Activated CD4-positive, alpha-beta memory T cell treated with anti-CD3 and anti-CD28 coated beads for 36 hours (primary cell): ENCODE data around the gene KLK2. TPM values are rescaled to one million over a fixed set of nuclear protein-coding genes. Genes with fewer than 3 reads are reported as not detected.

Experiments
- CTCF ChIA-PET: fragments of 350-600 bp; sonication (Branson Sonifier 250); formaldehyde crosslinking; loops from one replicate; lab custom pipeline; 2021; ENCODE audit warnings: antibody characterized with exemption, inconsistent platforms; lab: Charles Lee
- POLR2A ChIA-PET: fragments of 350-600 bp; sonication (Branson Sonifier 250); formaldehyde crosslinking; loops from one replicate; lab custom pipeline; 2021; ENCODE audit warnings: antibody characterized with exemption; lab: Charles Lee
- DNase-seq: peaks from one replicate; pipeline ENCODE4 v3.0.0-alpha.2; 2020
- H3K27ac Mint-ChIP-seq: one replicate; pipeline ENCODE4 v1.8.0; 2021; ENCODE audit warnings: mixed read lengths
- H3K27me3 Mint-ChIP-seq: one replicate; pipeline ENCODE4 v1.8.0; 2021; ENCODE audit warnings: mixed read lengths
- H3K36me3 Mint-ChIP-seq: one replicate; pipeline ENCODE4 v1.8.0; 2021; ENCODE audit warnings: mixed read lengths
- H3K4me1 Mint-ChIP-seq: one replicate; pipeline ENCODE4 v1.8.0; 2021; ENCODE audit warnings: low read depth, mixed read lengths
- H3K4me3 Mint-ChIP-seq: one replicate; pipeline ENCODE4 v1.8.0; 2021; ENCODE audit warnings: mild to moderate bottlenecking, mixed read lengths
- H3K9me3 Mint-ChIP-seq: one replicate; pipeline ENCODE4 v1.8.0; 2021; ENCODE audit warnings: mixed read lengths
- intact Hi-C: fragments of 100-400 bp; cut with micrococcal nuclease; formaldehyde crosslinking; loops from one replicate; pipeline ENCODE4 v1.15.1; 2023
- total RNA-seq, 2 experiments: library from RNA; stranded (reverse); gene quantifications; one replicate each; pipeline ENCODE4 v1.2.3, GENCODE V29; 2021

Gene KLK2
- total RNA-seq, 2 experiments from 2014 or later: not detected

DNA sequence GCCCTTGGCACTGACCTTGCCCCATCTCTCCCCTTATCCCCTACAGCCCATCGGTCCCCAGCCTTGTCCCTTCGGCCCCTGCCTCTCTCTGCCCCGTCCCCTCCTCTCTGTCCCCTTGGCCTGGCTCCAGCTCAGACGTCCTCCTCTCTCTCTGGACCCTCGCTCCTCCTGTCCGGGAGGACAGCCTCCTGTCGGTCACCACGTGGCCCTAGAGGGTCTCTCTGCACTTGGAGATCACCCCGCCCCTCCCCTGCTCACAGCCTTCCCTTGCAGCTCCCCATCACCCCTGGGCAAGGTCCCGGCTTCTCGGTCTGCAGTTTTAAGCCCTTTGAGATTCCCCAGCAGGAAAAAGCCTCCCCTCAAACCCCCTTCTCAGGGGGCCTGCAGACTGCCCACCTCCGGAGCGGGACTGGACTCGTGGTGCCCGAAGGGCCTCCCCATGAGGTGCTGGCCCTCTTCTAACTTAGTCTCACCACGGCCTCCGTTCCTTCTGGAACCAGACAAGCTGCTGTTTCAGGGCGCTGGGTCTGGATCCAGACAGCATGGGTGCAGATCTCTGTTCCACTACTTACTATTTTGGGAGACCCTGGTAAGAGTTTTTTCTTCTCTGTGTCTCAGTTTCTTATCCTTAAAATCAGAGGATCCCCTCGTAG is 36.6 kb upstream of the KLK2 start:
- no peaks in the 10 kb centered on the region for H3K36me3 Mint-ChIP-seq
- POLR2A ChIA-PET: interaction anchor here (1.2 kb wide), 1 partner anchor 32 kb away, joined by 3 read pairs; no protein-coding TSS in a partner anchor
- H3K27ac Mint-ChIP-seq: no peak overlapping the region
- no peak for DNase-seq
- CTCF ChIA-PET: no interaction called here
- no peaks in the 10 kb centered on the region for H3K9me3 Mint-ChIP-seq
- peaks cover 38% of the 10 kb centered on the region for H3K27me3 Mint-ChIP-seq
- intact Hi-C loops: no loop called here
- peak overlapping the region; percentile 62 for H3K4me3 Mint-ChIP-seq
- H3K4me1 Mint-ChIP-seq: peaks cover 3% of the 10 kb centered on the region

DNA sequence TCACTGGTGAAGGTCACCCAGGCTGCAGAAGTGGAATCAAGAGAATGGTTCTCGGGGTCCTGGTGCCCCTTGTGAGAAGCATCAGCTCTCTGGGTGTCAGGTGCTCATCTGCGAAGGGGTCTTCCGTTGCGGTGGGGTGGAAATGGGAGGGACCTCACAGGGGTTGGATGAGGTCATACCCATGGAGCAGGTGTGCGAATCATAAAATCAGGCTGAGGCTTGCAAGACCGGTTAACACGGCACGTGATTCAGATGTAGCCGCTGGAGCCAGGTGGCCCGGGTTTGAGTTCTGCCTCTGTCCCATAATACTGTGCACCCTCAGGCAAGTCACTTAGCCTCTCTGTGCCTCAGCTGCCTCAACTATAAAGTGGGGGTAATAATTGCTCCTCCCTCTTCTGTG is 35.9 kb upstream of the KLK2 start:
- Mint-ChIP-seq H3K27ac (no peak overlapping the region), H3K4me3 (no peak overlapping the region), H3K4me1 (peaks cover 3% of the 10 kb centered on the region), H3K27me3 (peaks cover 41% of the 10 kb centered on the region), H3K36me3 (no peaks in the 10 kb centered on the region), H3K9me3 (peaks cover 1% of the 10 kb centered on the region)
- no peak for DNase-seq
- CTCF ChIA-PET: no interaction called here
- intact Hi-C loops: no loop called here
- POLR2A ChIA-PET: interaction anchor here (1.2 kb wide), 1 partner anchor 32 kb away, joined by 3 read pairs; no protein-coding TSS in a partner anchor

DNA sequence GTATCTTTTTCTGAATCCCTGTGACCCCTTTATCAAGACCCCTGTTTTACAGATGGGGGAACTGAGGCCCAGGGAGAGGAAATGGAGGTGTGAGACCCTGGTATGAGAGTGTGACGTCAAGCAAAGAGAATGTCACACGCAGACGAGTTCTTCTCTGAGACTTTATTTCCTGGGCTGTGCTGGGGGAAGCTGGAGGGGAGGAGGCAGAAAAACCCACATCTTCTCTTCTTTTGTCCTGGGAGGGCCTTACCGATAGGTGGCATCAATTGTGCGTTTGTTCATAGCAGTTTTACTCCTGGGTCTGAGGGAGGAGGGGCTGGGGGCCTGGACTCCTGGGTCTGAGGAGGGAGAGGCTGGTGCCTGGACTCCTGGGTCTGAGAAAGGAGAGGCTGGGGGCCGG is 35.0 kb upstream of the KLK2 start:
- no peak overlapping the region for H3K27ac Mint-ChIP-seq
- no peak for DNase-seq
- H3K9me3 Mint-ChIP-seq: peaks cover 8% of the 10 kb centered on the region
- H3K36me3 Mint-ChIP-seq: no peaks in the 10 kb centered on the region
- CTCF ChIA-PET: no interaction called here
- intact Hi-C loops: no loop called here
- POLR2A ChIA-PET: no interaction called here
- peaks cover 3% of the 10 kb centered on the region for H3K4me1 Mint-ChIP-seq
- H3K4me3 Mint-ChIP-seq: no peak overlapping the region
- H3K27me3 Mint-ChIP-seq: peaks cover 37% of the 10 kb centered on the region

GRCh38 chr19:50839712-50840655 is 33.3 kb upstream of the KLK2 start:
- Mint-ChIP-seq H3K4me1 (peaks cover 3% of the 10 kb centered on the region), H3K9me3 (peaks cover 22% of the 10 kb centered on the region), H3K27me3 (peaks cover 28% of the 10 kb centered on the region), H3K36me3 (no peaks in the 10 kb centered on the region), H3K27ac (no peak overlapping the region), H3K4me3 (no peak overlapping the region)
- CTCF ChIA-PET: no interaction called here
- no peak for DNase-seq
- POLR2A ChIA-PET: no interaction called here
- intact Hi-C loops: no loop called here

GRCh38 chr19:50842130-50842529 is 31.1 kb upstream of the KLK2 start:
- DNase-seq: no peak
- H3K36me3 Mint-ChIP-seq: no peaks in the 10 kb centered on the region
- CTCF ChIA-PET: no interaction called here
- H3K9me3 Mint-ChIP-seq: peaks cover 22% of the 10 kb centered on the region
- POLR2A ChIA-PET: no interaction called here
- H3K4me3 Mint-ChIP-seq: no peak overlapping the region
- H3K27ac Mint-ChIP-seq: no peak overlapping the region
- peaks cover 20% of the 10 kb centered on the region for H3K27me3 Mint-ChIP-seq
- intact Hi-C loops: no loop called here
- H3K4me1 Mint-ChIP-seq: no peaks in the 10 kb centered on the region

- H3K4me1 Mint-ChIP-seq: no peaks in the 10 kb centered on the region
- CTCF ChIA-PET: interaction anchor here (1.3 kb wide), 1 partner anchor 79 kb away, joined by 4 read pairs; no protein-coding TSS in a partner anchor
- DNase-seq: no peak
- H3K27me3 Mint-ChIP-seq: peaks cover 14% of the 10 kb centered on the region
- peaks cover 22% of the 10 kb centered on the region for H3K9me3 Mint-ChIP-seq
- H3K27ac Mint-ChIP-seq: no peak overlapping the region
- H3K36me3 Mint-ChIP-seq: no peaks in the 10 kb centered on the region
- no peak overlapping the region for H3K4me3 Mint-ChIP-seq
- POLR2A ChIA-PET: no interaction called here
- intact Hi-C loops: no loop called here
Observed at GRCh38 chr19:50843205-50843604, 30.0 kb upstream of the KLK2 start.

GRCh38 chr19:50843701-50844221 is 29.5 kb upstream of the KLK2 start:
- H3K27ac Mint-ChIP-seq: no peak overlapping the region

GRCh38 chr19:50844296-50844935 is 28.8 kb upstream of the KLK2 start:
- H3K4me3 Mint-ChIP-seq: no peak overlapping the region
- DNase-seq: no peak
- H3K4me1 Mint-ChIP-seq: no peaks in the 10 kb centered on the region
- H3K27me3 Mint-ChIP-seq: peaks cover 19% of the 10 kb centered on the region
- CTCF ChIA-PET: no interaction called here
- intact Hi-C loops: no loop called here
- POLR2A ChIA-PET: no interaction called here
- H3K9me3 Mint-ChIP-seq: peaks cover 22% of the 10 kb centered on the region
- no peak overlapping the region for H3K27ac Mint-ChIP-seq
- no peaks in the 10 kb centered on the region for H3K36me3 Mint-ChIP-seq

More at GRCh38 chr19:50843701-50844221, 29.5 kb upstream of the KLK2 start:
- Mint-ChIP-seq H3K4me3 (no peak overlapping the region), H3K9me3 (peaks cover 22% of the 10 kb centered on the region), H3K27me3 (peaks cover 16% of the 10 kb centered on the region), H3K36me3 (no peaks in the 10 kb centered on the region), H3K4me1 (no peaks in the 10 kb centered on the region)
- intact Hi-C loops: no loop called here
- no peak for DNase-seq
- POLR2A ChIA-PET: no interaction called here
- CTCF ChIA-PET: interaction anchor here (1.3 kb wide), 1 partner anchor 78 kb away, joined by 4 read pairs; no protein-coding TSS in a partner anchor

GRCh38 chr19:50850738-50851137 is 22.5 kb upstream of the KLK2 start:
- POLR2A ChIA-PET: no interaction called here
- intact Hi-C loops: no loop called here
- CTCF ChIA-PET: no interaction called here

DNA sequence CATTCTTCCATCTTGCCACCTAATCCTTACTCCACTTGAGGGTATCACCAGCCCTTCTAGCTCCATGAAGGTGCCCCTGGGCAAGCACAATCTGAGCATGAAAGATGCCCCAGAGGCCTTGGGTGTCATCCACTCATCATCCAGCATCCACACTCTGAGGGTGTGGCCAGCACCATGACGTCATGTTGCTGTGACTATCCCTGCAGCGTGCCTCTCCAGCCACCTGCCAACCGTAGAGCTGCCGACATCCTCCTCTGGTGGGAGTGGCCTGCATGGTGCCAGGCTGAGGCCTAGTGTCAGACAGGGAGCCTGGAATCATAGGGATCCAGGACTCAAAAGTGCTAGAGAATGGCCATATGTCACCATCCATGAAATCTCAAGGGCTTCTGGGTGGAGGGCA is 21.6 kb upstream of the KLK2 start:
- no peak overlapping the region for H3K4me3 Mint-ChIP-seq
- H3K9me3 Mint-ChIP-seq: no peaks in the 10 kb centered on the region
- ChIA-PET CTCF (no interaction called here), POLR2A (no interaction called here)
- DNase-seq: no peak
- H3K27ac Mint-ChIP-seq: no peak overlapping the region
- H3K36me3 Mint-ChIP-seq: no peaks in the 10 kb centered on the region
- peaks cover 40% of the 10 kb centered on the region for H3K27me3 Mint-ChIP-seq
- no peaks in the 10 kb centered on the region for H3K4me1 Mint-ChIP-seq
- intact Hi-C loops: no loop called here

More at GRCh38 chr19:50850738-50851137, 22.5 kb upstream of the KLK2 start:
- peaks cover 35% of the 10 kb centered on the region for H3K27me3 Mint-ChIP-seq
- H3K27ac Mint-ChIP-seq: no peak overlapping the region
- DNase-seq: no peak
- H3K4me3 Mint-ChIP-seq: no peak overlapping the region
- no peaks in the 10 kb centered on the region for H3K9me3 Mint-ChIP-seq
- no peaks in the 10 kb centered on the region for H3K4me1 Mint-ChIP-seq
- H3K36me3 Mint-ChIP-seq: no peaks in the 10 kb centered on the region

DNA sequence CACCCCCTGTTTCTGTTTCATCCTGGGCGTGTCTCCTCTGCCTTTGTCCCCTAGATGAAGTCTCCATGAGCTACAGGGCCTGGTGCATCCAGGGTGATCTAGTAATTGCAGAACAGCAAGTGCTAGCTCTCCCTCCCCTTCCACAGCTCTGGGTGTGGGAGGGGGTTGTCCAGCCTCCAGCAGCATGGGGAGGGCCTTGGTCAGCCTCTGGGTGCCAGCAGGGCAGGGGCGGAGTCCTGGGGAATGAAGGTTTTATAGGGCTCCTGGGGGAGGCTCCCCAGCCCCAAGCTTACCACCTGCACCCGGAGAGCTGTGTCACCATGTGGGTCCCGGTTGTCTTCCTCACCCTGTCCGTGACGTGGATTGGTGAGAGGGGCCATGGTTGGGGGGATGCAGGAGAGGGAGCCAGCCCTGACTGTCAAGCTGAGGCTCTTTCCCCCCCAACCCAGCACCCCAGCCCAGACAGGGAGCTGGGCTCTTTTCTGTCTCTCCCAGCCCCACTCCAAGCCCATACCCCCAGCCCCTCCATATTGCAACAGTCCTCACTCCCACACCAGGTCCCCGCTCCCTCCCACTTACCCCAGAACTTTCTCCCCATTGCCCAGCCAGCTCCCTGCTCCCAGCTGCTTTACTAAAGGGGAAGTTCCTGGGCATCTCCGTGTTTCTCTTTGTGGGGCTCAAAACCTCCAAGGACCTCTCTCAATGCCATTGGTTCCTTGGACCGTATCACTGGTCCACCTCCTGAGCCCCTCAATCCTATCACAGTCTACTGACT is 18.4 kb upstream of the KLK2 start, which contains the start of gene KLK3:
Gene KLK3, plus strand, starts transcription at position 280 of the 775 bp plus-strand sequence. Its CDS starts 41 bp downstream, at position 321.
- intact Hi-C loops: no loop called here
- CTCF ChIA-PET: no interaction called here
- no peak within 1 kb of the TSS for H3K27ac Mint-ChIP-seq

More for the DNA sequence above, 18.4 kb upstream of the KLK2 start, which contains the start of gene KLK3:
- Mint-ChIP-seq H3K4me1 (no peaks in the 10 kb centered on the region), H3K4me3 (no peak within 1 kb of the TSS), H3K36me3 (no peaks in the 10 kb centered on the region), H3K9me3 (peaks cover under 1% of the 10 kb centered on the region), H3K27me3 (peaks cover 41% of the 10 kb centered on the region)
- POLR2A ChIA-PET: no interaction called here
- DNase-seq: no peak
